Activated CD4-positive, alpha-beta T cell treated with anti-CD3 and anti-CD28 coated beads for 24 hours (primary cell): ENCODE results near the gene MAGI1.
"Not testable (repeated sequence)": the region's sequence is repeated elsewhere in the genome, so short reads cannot be mapped to it uniquely, and the experiment has no call there.

ENCODE experiments used
- DNase-seq, 2 donors: peaks; one replicate each; pipeline ENCODE4 v3.0.0-alpha.2; 2020; ENCODE audit warnings: low read depth in 2 of 2

Gene MAGI1

GRCh38 chr3:65632414-65632813, 406.3 kb downstream of the MAGI1 start:
- DNase-seq: no peak

GRCh38 chr3:65628978-65629377, 409.7 kb downstream of the MAGI1 start:
- no peak for DNase-seq

GRCh38 chr3:65627062-65627461, 411.7 kb downstream of the MAGI1 start:
- DNase-seq: no peak

GRCh38 chr3:65625305-65625704, 413.4 kb downstream of the MAGI1 start:
- DNase-seq: no peak

GRCh38 chr3:65623362-65623761, 415.4 kb downstream of the MAGI1 start:
- DNase-seq: no peak

GRCh38 chr3:65619888-65620287, 418.8 kb downstream of the MAGI1 start:
- no peak for DNase-seq

- DNase-seq: no peak
Measured at GRCh38 chr3:65619451-65619881, 419.3 kb downstream of the MAGI1 start.

- no peak for DNase-seq
Measured at GRCh38 chr3:65618599-65618998, 420.1 kb downstream of the MAGI1 start.

GRCh38 chr3:65617787-65618186, 420.9 kb downstream of the MAGI1 start:
- no peak for DNase-seq

GRCh38 chr3:65617209-65617608, 421.5 kb downstream of the MAGI1 start:
- no peak for DNase-seq

- DNase-seq: no peak
Measured at GRCh38 chr3:65616563-65616962, 422.2 kb downstream of the MAGI1 start.

- DNase-seq: no peak
Measured at GRCh38 chr3:65615329-65615728, 423.4 kb downstream of the MAGI1 start.

GRCh38 chr3:65614585-65614984, 424.1 kb downstream of the MAGI1 start:
- no peak for DNase-seq

GRCh38 chr3:65607965-65608460, 430.7 kb downstream of the MAGI1 start:
- not testable (repeated sequence) for DNase-seq

GRCh38 chr3:65607101-65607500, 431.6 kb downstream of the MAGI1 start:
- no peak for DNase-seq

- DNase-seq: no peak
Measured at GRCh38 chr3:65605876-65606432, 432.8 kb downstream of the MAGI1 start.

GRCh38 chr3:65604863-65605526, 433.7 kb downstream of the MAGI1 start:
- DNase-seq: no peak

GRCh38 chr3:65603631-65604030, 435.1 kb downstream of the MAGI1 start:
- DNase-seq: no peak

- DNase-seq: no peak
Measured at GRCh38 chr3:65600888-65601287, 437.8 kb downstream of the MAGI1 start.

- no peak for DNase-seq
Measured at GRCh38 chr3:65597952-65598413, 440.7 kb downstream of the MAGI1 start.

- no peak for DNase-seq
Measured at GRCh38 chr3:65597226-65597951, 441.3 kb downstream of the MAGI1 start.

GRCh38 chr3:65596571-65597225, 442.0 kb downstream of the MAGI1 start:
- no peak for DNase-seq

GRCh38 chr3:65596029-65596300, 442.8 kb downstream of the MAGI1 start:
- DNase-seq: no peak
